DMS79 treated with DMSO at 0.1 percent for 48 hours (cell line): ENCODE results near the gene ACACA.

Experiments used
- DNase-seq: peaks from one replicate; lab custom pipeline; 2025; lab: John Stamatoyannopoulos, UW

ACACA gene

GRCh38 chr17:37131669-37132611 lies 274.7 kb downstream of the ACACA start:
- peak; percentile 29 for DNase-seq

GRCh38 chr17:37130984-37131446 lies 275.6 kb downstream of the ACACA start:
- DNase-seq, result no peak

GRCh38 chr17:37124821-37125173 lies 281.8 kb downstream of the ACACA start:
- DNase-seq, result peak; percentile 83

- DNase-seq, result peak; percentile 66
These were observed 282.5 kb downstream of the ACACA start for GRCh38 chr17:37123941-37124820.

- DNase-seq, result no peak
These were observed 283.2 kb downstream of the ACACA start for GRCh38 chr17:37123386-37123785.

DNA sequence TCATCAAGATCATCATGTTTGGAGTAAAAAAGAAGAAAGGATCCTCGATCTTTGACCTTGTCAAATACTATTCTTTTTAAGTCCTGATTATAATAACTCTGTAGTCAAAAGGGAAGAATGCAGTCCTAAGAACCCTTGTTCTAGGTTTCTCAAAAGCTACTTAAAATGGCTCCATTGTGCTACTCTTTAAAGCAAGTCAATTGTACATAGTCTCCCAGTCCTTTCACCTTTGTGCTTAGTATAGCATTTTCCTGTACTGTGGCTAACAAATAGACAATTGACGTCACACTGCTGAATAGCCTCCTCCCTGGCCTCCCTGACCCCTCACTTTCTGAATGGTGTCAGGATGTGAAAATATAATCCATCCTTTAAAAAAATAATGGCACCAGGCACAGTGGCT lies 285.0 kb downstream of the ACACA start:
- DNase-seq, result no peak

- DNase-seq, result no peak
These were observed 288.1 kb downstream of the ACACA start for GRCh38 chr17:37118366-37119137.

GRCh38 chr17:37117373-37118142 lies 289.1 kb downstream of the ACACA start:
- DNase-seq, result peak; percentile 30

GRCh38 chr17:37116671-37117185 lies 289.9 kb downstream of the ACACA start:
- DNase-seq, result peak; percentile 80

- DNase-seq, result no peak
These were observed 295.3 kb downstream of the ACACA start for GRCh38 chr17:37111329-37111728.

GRCh38 chr17:37110746-37111145 lies 295.9 kb downstream of the ACACA start:
- peak; percentile 33 for DNase-seq

- DNase-seq, result peak; percentile 83
These were observed 296.6 kb downstream of the ACACA start for GRCh38 chr17:37109731-37110710.

DNA sequence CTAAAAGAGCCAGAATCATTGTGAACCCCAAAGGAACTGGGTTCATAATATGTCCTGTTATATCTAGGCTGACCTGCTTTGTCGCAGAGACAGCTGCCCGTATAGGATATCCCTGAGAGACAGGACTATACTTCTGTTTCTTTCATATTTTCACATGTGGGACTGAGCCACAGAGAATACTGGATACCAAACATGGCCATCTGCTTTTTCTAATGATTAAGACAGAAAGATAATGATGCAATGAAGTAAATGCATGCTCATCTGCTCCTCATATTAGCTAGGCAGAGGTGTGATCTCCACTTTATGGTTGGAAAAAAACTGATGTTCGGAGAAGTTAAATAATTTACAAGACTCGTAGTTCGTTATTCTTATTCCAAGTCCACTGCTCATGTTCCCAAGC lies 297.5 kb downstream of the ACACA start:
- no peak for DNase-seq

DNA sequence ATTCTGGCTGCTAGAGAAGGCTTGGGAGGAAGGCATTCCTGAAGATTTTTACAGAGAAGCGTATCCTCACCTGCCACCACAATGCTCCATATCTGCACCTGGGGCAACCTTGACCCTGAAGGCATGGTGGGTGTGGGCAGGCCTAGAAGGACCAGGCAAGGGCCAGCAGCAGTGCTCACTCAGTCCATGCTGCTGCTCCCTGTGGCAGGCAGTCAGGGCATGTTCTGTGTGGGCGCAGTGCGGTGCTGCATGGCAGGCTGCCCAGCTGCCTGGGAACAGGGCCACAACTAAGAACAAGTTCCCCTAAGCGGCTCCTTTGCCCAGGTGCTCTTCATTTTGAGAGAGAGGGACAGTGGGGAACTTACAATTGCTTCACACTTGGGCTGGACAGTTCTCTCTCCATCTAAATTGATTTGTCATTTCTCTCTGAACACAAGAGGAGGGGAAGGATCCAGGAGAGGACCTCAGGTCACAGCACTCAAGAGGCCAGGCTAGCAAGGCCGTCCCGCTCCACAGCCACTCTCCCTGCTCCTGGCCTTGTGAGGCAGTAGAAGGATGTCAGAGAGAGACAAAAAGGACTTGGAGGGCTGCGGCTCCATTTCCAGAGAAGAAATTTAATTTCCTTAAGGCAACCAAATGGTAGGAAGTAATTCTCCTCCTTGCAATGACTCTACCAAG lies 299.1 kb downstream of the ACACA start:
- DNase-seq, result peak; percentile 73

GRCh38 chr17:37106049-37106448 lies 300.6 kb downstream of the ACACA start:
- no peak for DNase-seq

DNA sequence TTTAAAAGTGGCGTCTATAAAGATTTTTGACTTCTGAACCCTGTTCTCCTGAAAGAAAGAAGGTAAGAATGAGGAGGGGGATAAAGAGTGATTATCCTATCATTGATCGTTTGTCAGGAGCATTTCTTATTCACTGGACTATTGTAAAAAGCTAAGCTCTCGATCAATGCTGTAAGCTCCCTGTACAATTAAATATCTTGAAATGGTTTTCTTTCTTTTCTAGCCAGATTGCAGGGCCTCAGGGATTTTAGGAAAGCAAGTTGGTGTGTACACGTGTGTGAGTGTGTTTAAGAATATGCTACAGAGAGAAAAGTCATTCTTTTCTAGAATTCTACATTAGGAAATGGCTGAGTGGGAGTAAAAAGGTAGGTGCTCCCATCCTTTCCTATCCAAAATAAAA lies 303.4 kb downstream of the ACACA start:
- DNase-seq, result no peak

DNA sequence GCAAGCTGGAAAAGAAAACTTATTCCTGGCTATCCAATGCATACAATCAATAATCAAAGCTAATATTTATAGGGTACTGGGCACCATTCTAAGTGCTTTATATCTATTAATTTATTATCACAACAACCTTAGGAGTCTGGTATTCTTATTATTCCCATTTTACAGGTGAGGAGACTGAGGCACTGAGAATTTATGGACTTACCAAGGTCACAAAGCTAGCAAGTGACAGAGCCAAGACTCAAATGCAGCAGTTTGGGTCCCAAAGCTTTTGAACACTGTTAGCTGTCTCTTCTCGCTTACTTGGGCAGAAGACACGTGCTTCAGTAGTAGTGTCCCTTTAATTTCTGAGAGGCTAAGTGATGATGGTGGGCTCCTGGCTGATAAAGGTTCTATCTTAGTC lies 305.3 kb downstream of the ACACA start:
- DNase-seq, result no peak

- DNase-seq, result no peak
These were observed 306.4 kb downstream of the ACACA start for GRCh38 chr17:37100231-37100630.
